HFF-Myc (cell line): ENCODE data around the gene DDC.
"Not testable (repeated sequence)": the region's sequence is repeated elsewhere in the genome, so short reads cannot be mapped to it uniquely, and the experiment has no call there.

Experiments used
- DNase-seq: peaks from one replicate; pipeline ENCODE4 v3.0.0-alpha.2; 2011; ENCODE audit warnings: low read depth; ENCODE audit errors: extremely low read depth
- H3K4me3 ChIP-seq: replicated peaks from 2 replicates; pipeline ENCODE4 v1.5.1; 2011; ENCODE audit warnings: low read depth, mild to moderate bottlenecking, control low read depth, low read length
- CTCF ChIP-seq: IDR thresholded peaks from 2 replicates; pipeline ENCODE4 v1.5.1; 2012; ENCODE audit warnings: mild to moderate bottlenecking, low read depth, low read length, control low read depth; ENCODE audit errors: missing control alignments

Gene DDC

DNA sequence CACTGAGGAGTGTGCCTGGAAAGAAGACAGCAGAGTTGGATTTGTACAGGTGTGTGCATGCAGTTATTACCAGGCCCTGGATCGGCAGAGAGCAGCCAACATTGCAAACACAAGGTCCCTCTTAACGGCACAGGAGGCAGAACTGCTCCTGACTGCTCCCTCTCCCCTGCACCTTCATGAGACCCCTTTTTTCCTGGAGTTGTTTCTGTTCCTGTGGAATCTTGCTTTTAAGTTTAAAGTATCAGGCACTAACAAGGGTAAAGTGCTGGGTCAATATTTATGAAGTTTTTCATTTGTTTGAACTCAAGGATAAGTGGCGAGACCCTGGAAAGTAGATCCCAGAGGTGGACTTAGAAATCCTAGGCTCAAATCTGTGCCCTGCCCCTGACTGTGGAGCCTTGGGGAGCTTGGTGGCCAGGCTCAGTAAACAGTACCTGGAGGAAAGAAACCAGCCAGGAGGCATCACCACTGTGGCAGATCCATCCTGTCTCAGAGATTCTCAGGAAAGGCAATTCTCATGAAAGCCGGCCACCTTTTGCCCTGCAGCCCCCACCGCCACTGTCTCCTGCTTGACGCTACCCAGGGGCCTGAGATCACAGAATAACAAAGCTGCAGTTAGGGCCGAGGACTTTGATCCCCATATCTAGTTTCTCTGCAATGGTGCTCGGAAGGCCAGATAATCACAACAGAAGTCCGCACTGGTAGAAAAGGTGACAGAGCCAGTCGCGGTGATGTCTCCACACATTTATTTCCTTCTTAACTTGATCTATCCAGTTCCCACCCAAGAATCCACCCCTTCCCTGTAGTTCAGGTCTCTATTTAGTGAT is 36.7 kb downstream of the DDC start:
- TF ChIP-seq CTCF = no peak
- DNase-seq = no peak
- H3K4me3 ChIP-seq = no peak overlapping the region

- H3K4me3 ChIP-seq, DNase-seq: not testable (repeated sequence)
These were observed 45.9 kb downstream of the DDC start for GRCh38 chr7:50519350-50519749.

- no peak for TF ChIP-seq CTCF
- no peak for DNase-seq
- no peak overlapping the region for H3K4me3 ChIP-seq
These were observed 51.9 kb downstream of the DDC start for GRCh38 chr7:50513166-50513871.

- H3K4me3 ChIP-seq = no peak overlapping the region
- no peak for DNase-seq
- no peak for TF ChIP-seq CTCF
These were observed 52.8 kb downstream of the DDC start for GRCh38 chr7:50512384-50512783.

GRCh38 chr7:50509459-50509858 is 55.7 kb downstream of the DDC start:
- no peak for DNase-seq
- no peak overlapping the region for H3K4me3 ChIP-seq
- TF ChIP-seq CTCF = no peak

DNA sequence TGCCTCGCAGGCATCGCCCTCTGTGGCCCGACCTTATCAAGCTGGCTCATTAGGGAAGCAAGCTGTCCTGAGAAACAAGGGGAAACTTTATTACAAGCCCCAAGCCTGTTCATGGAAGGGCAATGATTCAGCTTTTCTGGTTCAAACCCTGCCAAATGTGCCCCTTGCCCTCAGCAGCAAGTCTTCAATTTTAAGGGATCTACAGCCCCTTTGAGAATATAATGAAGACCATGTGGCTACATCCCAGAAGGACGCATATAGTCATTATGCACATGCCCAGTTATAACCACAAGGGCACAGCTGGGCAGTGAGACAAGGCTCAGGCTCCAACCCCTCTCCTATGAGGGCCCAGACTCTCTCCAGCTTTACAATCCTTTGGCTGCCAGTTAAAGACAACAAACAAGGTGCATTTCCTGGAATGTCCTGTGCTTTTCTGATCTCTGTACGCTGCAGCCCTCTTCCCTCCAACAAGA is 56.7 kb downstream of the DDC start:
- TF ChIP-seq CTCF = no peak

DNA sequence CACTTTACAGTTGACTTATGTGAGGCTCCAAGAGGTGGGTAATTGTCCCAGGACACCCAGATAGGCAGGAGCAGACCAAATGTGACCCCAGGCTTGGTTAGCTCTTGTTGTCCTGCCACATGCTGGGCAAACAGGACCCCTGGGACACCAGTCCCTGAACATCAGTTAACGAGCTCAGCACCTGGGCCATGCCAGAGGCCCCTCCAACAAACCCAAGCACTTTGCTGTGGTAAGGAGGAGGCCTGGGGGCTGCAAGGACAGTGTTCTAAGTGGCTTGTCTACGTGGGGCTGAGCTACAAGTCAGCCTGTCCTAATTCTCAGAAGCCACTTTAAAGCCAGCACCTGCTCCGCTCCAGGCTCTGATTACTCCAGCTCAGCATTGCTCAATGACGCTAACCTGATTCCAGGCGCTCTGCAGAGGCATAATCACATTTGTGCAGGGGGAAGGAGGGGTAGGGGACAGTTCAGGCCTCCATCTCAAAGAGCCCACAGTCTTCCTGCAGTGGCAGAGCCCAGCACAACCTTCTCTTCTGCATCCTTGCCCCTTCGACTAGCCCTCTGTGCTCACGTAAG is 57.2 kb downstream of the DDC start:
- TF ChIP-seq CTCF = no peak
- no peak overlapping the region for H3K4me3 ChIP-seq
- DNase-seq = no peak

More for the DNA sequence above, 56.7 kb downstream of the DDC start:
- H3K4me3 ChIP-seq = no peak overlapping the region
- peak; percentile 20 for DNase-seq
